ENCODE results near the gene PDE6A. TPM values are rescaled to one million over a fixed set of nuclear protein-coding genes. Genes with fewer than 3 reads are reported as not detected.

The PDE6A gene
- total RNA-seq, 1 donor from 2014 or later: 0.25 TPM

DNA sequence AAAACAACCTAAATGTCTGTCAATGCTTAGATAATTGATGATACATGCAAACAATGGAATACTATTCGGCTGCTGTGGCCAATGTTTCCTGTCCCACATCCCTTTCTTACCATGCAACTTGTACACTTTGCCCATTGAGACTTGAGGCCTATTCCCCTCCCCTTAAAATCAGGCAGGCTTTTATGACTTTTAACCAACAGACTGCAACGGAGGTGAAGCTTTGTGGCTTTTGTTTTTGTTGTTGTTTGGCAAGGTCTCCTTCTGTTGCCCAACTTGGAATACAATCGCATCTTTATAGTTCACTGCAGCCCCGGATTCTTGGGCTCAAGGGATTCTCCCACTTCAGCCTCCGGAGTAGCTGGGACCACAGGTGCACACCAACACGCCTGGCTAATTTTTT is 10.2 kb upstream of the PDE6A start:
- Histone ChIP-seq H3K4me3 (no peak overlapping the region), H3K4me1 (peaks cover 7% of the 10 kb centered on the region), H3K27me3 (no peaks in the 10 kb centered on the region), H3K36me3 (no peaks in the 10 kb centered on the region), H3K27ac (no peak overlapping the region), H3K9me3 (no peaks in the 10 kb centered on the region)
- intact Hi-C loops (cut with DNase I): loop anchor here (10.0 kb wide), 1 partner anchor 460 kb away; the partner anchor contains the start of gene CD74
- DNase-seq (ENCODE audit: extremely low spot score in 2 of 2): no peak
- TF ChIP-seq POLR2A (IDR thresholded peaks at IDR 0.05) (no peak), POLR2AphosphoS5 (IDR thresholded peaks at IDR 0.05; ENCODE audit: insufficient read depth in 1 of 2, low read depth in 1 of 2) (no peak)
- TF ChIP-seq, protein P1, sequence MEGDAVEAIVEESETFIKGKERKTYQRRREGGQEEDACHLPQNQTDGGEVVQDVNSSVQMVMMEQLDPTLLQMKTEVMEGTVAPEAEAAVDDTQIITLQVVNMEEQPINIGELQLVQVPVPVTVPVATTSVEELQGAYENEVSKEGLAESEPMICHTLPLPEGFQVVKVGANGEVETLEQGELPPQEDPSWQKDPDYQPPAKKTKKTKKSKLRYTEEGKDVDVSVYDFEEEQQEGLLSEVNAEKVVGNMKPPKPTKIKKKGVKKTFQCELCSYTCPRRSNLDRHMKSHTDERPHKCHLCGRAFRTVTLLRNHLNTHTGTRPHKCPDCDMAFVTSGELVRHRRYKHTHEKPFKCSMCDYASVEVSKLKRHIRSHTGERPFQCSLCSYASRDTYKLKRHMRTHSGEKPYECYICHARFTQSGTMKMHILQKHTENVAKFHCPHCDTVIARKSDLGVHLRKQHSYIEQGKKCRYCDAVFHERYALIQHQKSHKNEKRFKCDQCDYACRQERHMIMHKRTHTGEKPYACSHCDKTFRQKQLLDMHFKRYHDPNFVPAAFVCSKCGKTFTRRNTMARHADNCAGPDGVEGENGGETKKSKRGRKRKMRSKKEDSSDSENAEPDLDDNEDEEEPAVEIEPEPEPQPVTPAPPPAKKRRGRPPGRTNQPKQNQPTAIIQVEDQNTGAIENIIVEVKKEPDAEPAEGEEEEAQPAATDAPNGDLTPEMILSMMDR (IDR thresholded peaks at IDR 0.05): no peak

DNA sequence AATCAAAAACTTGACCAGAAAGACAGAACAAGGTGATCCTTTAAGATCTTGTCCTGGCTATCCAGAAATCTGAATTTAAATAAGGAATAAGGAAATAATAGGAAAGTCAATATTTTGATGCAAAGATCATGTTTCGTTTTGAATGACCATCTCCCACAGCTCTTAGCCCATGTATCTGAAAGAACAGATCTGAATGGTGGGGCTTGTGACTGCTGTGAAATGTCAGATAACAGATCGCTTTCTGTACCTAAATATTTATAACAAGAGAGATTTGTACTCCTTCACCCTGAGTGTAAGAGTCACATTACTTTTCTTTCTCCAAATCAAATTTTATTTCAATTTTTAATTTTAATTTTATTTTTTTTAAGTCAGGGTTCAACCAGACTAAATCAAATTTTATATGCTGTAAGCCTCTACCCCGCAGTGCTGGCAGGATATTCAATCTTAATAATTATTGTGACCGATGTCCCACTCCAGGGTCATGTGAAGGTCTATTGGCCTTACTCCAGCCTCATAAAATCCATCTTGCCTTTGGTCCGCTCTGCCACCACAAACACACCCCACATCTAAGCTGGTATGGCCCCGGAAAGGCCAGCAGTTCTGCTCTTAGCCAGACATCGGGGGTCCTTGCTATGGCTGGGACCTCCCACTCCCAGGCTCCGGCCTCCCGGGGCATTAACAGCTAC is 9.0 kb upstream of the PDE6A start:
- no peaks in the 10 kb centered on the region for H3K27me3 ChIP-seq
- DNase-seq (ENCODE audit: extremely low spot score in 2 of 2): no peak
- TF ChIP-seq POLR2A (IDR thresholded peaks at IDR 0.05): no peak
- no peak for TF ChIP-seq POLR2AphosphoS5 (IDR thresholded peaks at IDR 0.05; ENCODE audit: insufficient read depth in 1 of 2, low read depth in 1 of 2)
- TF ChIP-seq, protein P1 (IDR thresholded peaks at IDR 0.05): no peak
- no peaks in the 10 kb centered on the region for H3K36me3 ChIP-seq
- no peak overlapping the region for H3K27ac ChIP-seq
- H3K4me3 ChIP-seq: no peak overlapping the region
- no peaks in the 10 kb centered on the region for H3K4me1 ChIP-seq
- intact Hi-C loops (cut with DNase I): loop anchor here (10.0 kb wide), 1 partner anchor 461 kb away; the partner anchor contains the start of gene CD74
- H3K9me3 ChIP-seq: no peaks in the 10 kb centered on the region

DNA sequence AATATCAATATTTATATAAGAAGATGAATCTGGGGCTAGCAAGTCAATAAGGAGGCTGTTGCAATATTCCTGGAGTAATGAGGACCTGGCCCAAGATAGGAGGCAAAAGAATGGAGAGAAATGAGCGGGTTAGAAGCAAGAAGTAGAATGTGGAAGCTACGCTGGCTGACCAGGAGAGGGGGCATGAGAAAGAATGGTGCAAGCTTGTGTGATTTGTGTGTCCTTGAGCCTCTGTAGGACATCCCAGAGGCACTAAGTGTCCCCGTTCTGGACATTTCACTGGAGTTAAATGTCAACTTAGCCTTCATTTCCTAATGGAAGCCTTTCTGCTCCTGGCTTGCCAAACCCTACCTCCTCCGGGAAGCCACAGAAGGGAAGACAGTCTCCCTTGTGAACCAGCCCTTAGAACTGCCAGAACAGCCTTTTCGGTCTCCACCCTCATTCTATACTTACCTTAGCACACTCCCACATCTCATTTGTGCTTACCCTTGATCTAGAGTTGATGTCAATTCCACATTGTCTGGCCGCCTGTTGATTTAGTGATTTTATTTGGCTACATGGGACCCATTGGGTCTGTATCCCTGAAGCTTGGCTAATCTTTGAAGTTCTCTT is 6.7 kb upstream of the PDE6A start:
- DNase-seq (ENCODE audit: extremely low spot score in 2 of 2): no peak
- no peaks in the 10 kb centered on the region for H3K4me1 ChIP-seq
- H3K27ac ChIP-seq: no peak overlapping the region
- intact Hi-C loops (cut with DNase I): loop anchor here (10.0 kb wide), 1 partner anchor 464 kb away; the partner anchor contains the start of gene CD74
- H3K27me3 ChIP-seq: no peaks in the 10 kb centered on the region
- no peaks in the 10 kb centered on the region for H3K9me3 ChIP-seq
- TF ChIP-seq POLR2AphosphoS5 (IDR thresholded peaks at IDR 0.05; ENCODE audit: insufficient read depth in 1 of 2, low read depth in 1 of 2) (no peak), POLR2A (IDR thresholded peaks at IDR 0.05) (no peak)
- TF ChIP-seq, protein P1 (IDR thresholded peaks at IDR 0.05): no peak
- H3K4me3 ChIP-seq: no peak overlapping the region
- H3K36me3 ChIP-seq: no peaks in the 10 kb centered on the region

DNA sequence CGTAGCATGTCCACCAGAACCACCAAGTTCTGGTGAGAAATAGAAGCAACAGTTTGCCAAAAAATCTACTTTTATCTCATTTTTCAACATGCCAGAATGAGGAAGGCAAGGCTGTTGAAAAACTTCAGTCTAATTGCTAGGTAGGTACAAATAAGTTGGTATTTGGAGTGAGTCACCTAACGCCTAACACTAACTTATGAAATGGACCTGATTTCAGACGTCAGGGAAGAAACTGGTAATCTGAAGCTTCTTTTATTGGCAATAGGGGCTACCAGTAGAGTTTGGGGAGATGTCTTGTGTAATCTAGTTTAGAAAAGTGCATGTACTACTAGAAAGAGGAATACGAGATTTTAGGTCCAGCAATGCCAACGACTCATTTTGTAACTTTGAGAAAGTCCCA is 4.4 kb upstream of the PDE6A start:
- no peak for DNase-seq (ENCODE audit: extremely low spot score in 2 of 2)
- no peaks in the 10 kb centered on the region for H3K36me3 ChIP-seq
- no peaks in the 10 kb centered on the region for H3K27me3 ChIP-seq
- intact Hi-C loops (cut with DNase I): no loop called here
- no peak for TF ChIP-seq POLR2AphosphoS5 (IDR thresholded peaks at IDR 0.05; ENCODE audit: insufficient read depth in 1 of 2, low read depth in 1 of 2)
- TF ChIP-seq, protein P1 (IDR thresholded peaks at IDR 0.05): no peak
- no peaks in the 10 kb centered on the region for H3K4me1 ChIP-seq
- no peak overlapping the region for H3K4me3 ChIP-seq
- H3K27ac ChIP-seq: no peak overlapping the region
- no peaks in the 10 kb centered on the region for H3K9me3 ChIP-seq

DNA sequence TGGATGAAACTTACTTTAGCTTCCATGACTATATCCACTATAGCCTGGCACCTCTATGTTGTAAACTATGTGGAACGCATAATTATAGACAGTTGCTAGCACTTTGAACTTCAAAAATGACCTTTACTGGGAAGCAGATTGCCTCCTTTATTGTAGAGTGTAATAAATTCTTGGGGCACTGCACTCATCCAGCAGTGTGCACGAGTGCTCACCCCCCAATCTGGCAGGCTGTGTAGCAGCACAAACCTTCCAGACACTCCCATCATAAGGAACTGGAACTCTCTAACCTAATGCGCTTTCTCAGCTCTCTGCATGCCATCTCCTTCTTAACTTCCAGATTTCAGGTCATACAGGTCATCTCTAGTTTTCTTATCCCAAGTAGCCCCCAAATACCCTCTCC is 1.5 kb upstream of the PDE6A start:
- H3K27ac ChIP-seq: no peak overlapping the region
- no peak for TF ChIP-seq POLR2A (IDR thresholded peaks at IDR 0.05)
- TF ChIP-seq POLR2AphosphoS5 (IDR thresholded peaks at IDR 0.05; ENCODE audit: insufficient read depth in 1 of 2, low read depth in 1 of 2): no peak
- TF ChIP-seq, protein P1 (IDR thresholded peaks at IDR 0.05): no peak
- intact Hi-C loops (cut with DNase I): no loop called here
- no peak for DNase-seq (ENCODE audit: extremely low spot score in 2 of 2)
- H3K9me3 ChIP-seq: no peaks in the 10 kb centered on the region
- H3K36me3 ChIP-seq: no peaks in the 10 kb centered on the region
- H3K27me3 ChIP-seq: no peaks in the 10 kb centered on the region
- H3K4me1 ChIP-seq: no peaks in the 10 kb centered on the region
- H3K4me3 ChIP-seq: no peak overlapping the region
